GM21717 (cell line): Measurements from ENCODE around the gene PCDH10.
A peak's percentile ranks its signal among the peaks of the same experiment; 100 is the strongest.

Experiments
- ATAC-seq: cut with Tn5 transposase; IDR thresholded peaks from one replicate; pipeline ENCODE4 v1.9.1; 2021; ENCODE audit warnings: mild to moderate bottlenecking, moderate library complexity; ENCODE audit not compliant: unreplicated experiment

PCDH10 gene

GRCh38 chr4:133148690-133149363, at the start of gene PCDH10:
Gene PCDH10, plus strand, starts transcription at chr4:133149294. Its CDS starts 847 bp downstream, at chr4:133150141.
- peak; percentile 89 for ATAC-seq

GRCh38 chr4:133102043-133102442, 47.1 kb upstream of the PCDH10 start:
- no peak for ATAC-seq

GRCh38 chr4:133102612-133103409, 46.3 kb upstream of the PCDH10 start:
- no peak for ATAC-seq

- ATAC-seq = no peak
Measured at GRCh38 chr4:133112641-133113040, 36.5 kb upstream of the PCDH10 start.

- no peak for ATAC-seq
Measured at GRCh38 chr4:133124746-133125145, 24.3 kb upstream of the PCDH10 start.

- no peak for ATAC-seq
Measured at GRCh38 chr4:133127500-133127899, 21.6 kb upstream of the PCDH10 start.

- no peak for ATAC-seq
Measured at GRCh38 chr4:133129237-133129636, 19.9 kb upstream of the PCDH10 start.

- no peak for ATAC-seq
Measured at GRCh38 chr4:133130171-133130570, 18.9 kb upstream of the PCDH10 start.

- ATAC-seq = no peak
Measured at GRCh38 chr4:133131829-133132460, 17.1 kb upstream of the PCDH10 start.

GRCh38 chr4:133136833-133137232, 12.3 kb upstream of the PCDH10 start:
- ATAC-seq = no peak

- no peak for ATAC-seq
Measured at GRCh38 chr4:133137571-133137970, 11.5 kb upstream of the PCDH10 start.

GRCh38 chr4:133143775-133144430, 5.2 kb upstream of the PCDH10 start:
- no peak for ATAC-seq

- no peak for ATAC-seq
Measured at GRCh38 chr4:133145241-133145640, 3.9 kb upstream of the PCDH10 start.

GRCh38 chr4:133145758-133146573, 3.1 kb upstream of the PCDH10 start:
- no peak for ATAC-seq

GRCh38 chr4:133146574-133147241, 2.4 kb upstream of the PCDH10 start:
- peak; percentile 47 for ATAC-seq

GRCh38 chr4:133147286-133147821, 1.7 kb upstream of the PCDH10 start:
- ATAC-seq = no peak

- no peak for ATAC-seq
Measured at GRCh38 chr4:133147921-133148689, 989 bp upstream of the PCDH10 start.

- no peak for ATAC-seq
Measured at GRCh38 chr4:133149364-133149695, 236 bp downstream of the PCDH10 start.

GRCh38 chr4:133149932-133150471, 908 bp downstream of the PCDH10 start:
- ATAC-seq = no peak
